Gastrocnemius medialis (tissue), 4 donors: ENCODE results near the gene OR2B2. TPM values are rescaled to one million over a fixed set of nuclear protein-coding genes. Genes with fewer than 3 reads are reported as not detected.

Experiments used
- ATAC-seq, 2 donors: fragments of 150-250 bp; one replicate each; pipeline ENCODE4 v1.9.1; 2016
- DNase-seq, 2 donors: peaks; one replicate each; pipeline ENCODE4 v3.0.0-alpha.2; 2019
- H3K27ac ChIP-seq, 4 donors: fragments of 200-600 bp; sonication (generic); 1 replicate in 1 of 4; 2 replicates in 3 of 4; pipeline ENCODE4 v1.5.1; 2016 to 2018; ENCODE audit warnings: mild to moderate bottlenecking in 2 of 4, moderate library complexity in 1 of 4
- H3K27me3 ChIP-seq, 3 donors: fragments of 200-600 bp; sonication (generic) in 2 of 3; 1 replicate in 1 of 3; 2 replicates in 2 of 3; pipeline versions ENCODE4 v1.5.1 to v1.6.0; 2016 to 2019; ENCODE audit warnings: mild to moderate bottlenecking in 1 of 3, moderate library complexity in 1 of 3
- H3K36me3 ChIP-seq, 2 donors: fragments of 200-600 bp; sonication (generic) in 1 of 2; one replicate each; pipeline ENCODE4 v1.5.1; 2017 to 2018
- H3K4me1 ChIP-seq, 2 donors: fragments of 200-600 bp; sonication (generic) in 1 of 2; one replicate each; pipeline ENCODE4 v1.5.1; 2016 to 2017; ENCODE audit warnings: mild to moderate bottlenecking in 2 of 2
- H3K4me3 ChIP-seq, 4 donors: fragments of 200-600 bp; sonication (generic) in 3 of 4; 1 replicate in 1 of 4; 2 replicates in 3 of 4; pipeline ENCODE4 v1.5.1; 2016 to 2019; ENCODE audit warnings: mild to moderate bottlenecking in 2 of 4
- H3K9me3 ChIP-seq, 3 donors: fragments of 200-600 bp; sonication (generic) in 2 of 3; 1 replicate in 1 of 3; 2 replicates in 2 of 3; pipeline ENCODE4 v1.5.1; 2016 to 2019
- CTCF ChIP-seq, 5 experiments: fragments of 450-650 bp in 3 of 5; fragments of 200-600 bp in 2 of 5; sonication (generic) in 2 of 5; IDR thresholded peaks in 4 of 5; conservative IDR thresholded peaks in 1 of 5; 1 replicate in 4 of 5; 2 replicates in 1 of 5; pipeline ENCODE4 v1.5.1; 2016 to 2019; ENCODE audit warnings: antibody characterized with exemption in 5 of 5, mild to moderate bottlenecking in 3 of 5, moderate library complexity in 3 of 5
- POLR2A ChIP-seq, 2 donors: fragments of 450-650 bp; IDR thresholded peaks; one replicate each; pipeline ENCODE4 v1.6.1; 2017; ENCODE audit warnings: antibody characterized with exemption in 2 of 2, mild to moderate bottlenecking in 2 of 2, moderate library complexity in 2 of 2
- in situ Hi-C, 4 donors: fragments of 200-750 bp; cut with MboI; loops; one replicate each; pipeline versions ENCODE4 v1.15.0 to v1.8.0; 2017; ENCODE audit warnings: low sequenced_read_pairs in 4 of 4
- intact Hi-C: fragments of 100-400 bp; cut with DNase I; formaldehyde crosslinking; loops from one replicate; pipeline ENCODE4 v1.15.1; 2023; ENCODE audit warnings: low total_unique reads
- total RNA-seq, 4 donors: library from RNA; depleted of rRNA; stranded (reverse); fragments of >200 nt; gene quantifications; one replicate each; pipeline versions ENCODE4 v1.1.0 to v1.2.3, GENCODE V29; 2016

OR2B2 gene
- total RNA-seq, 4 donors from 2014 or later = not detected

GRCh38 chr6:27886073-27886472 lies 26.1 kb downstream of the OR2B2 start:
- intact Hi-C loops (no loop called here), in situ Hi-C loops (loop anchor here in 1 of 4 donors (25.0 kb wide), 2 partner anchors 124 to 724 kb away; no protein-coding TSS in a partner anchor)
- DNase-seq (no peak), ATAC-seq (no peak)
- Histone ChIP-seq H3K36me3 (no peaks in the 10 kb centered on the region), H3K4me1 (peaks cover 4 to 9% of the 10 kb centered on the region in 2 donors), H3K27ac (no peak overlapping the region), H3K27me3 (peaks cover 29 to 42% (median 39%) of the 10 kb centered on the region in 3 donors), H3K4me3 (no peak overlapping the region), H3K9me3 (no peaks in the 10 kb centered on the region)
- TF ChIP-seq CTCF (IDR thresholded peaks at IDR 0.05 in 4 of 5, conservative IDR thresholded peaks at IDR 0.05 in 1 of 5) = no peak
- no peak for TF ChIP-seq POLR2A (IDR thresholded peaks at IDR 0.05)

GRCh38 chr6:27883136-27883535 lies 29.1 kb downstream of the OR2B2 start:
- TF ChIP-seq POLR2A (IDR thresholded peaks at IDR 0.05) (no peak), CTCF (IDR thresholded peaks at IDR 0.05 in 4 of 5, conservative IDR thresholded peaks at IDR 0.05 in 1 of 5) (no peak)
- H3K9me3 ChIP-seq = no peaks in the 10 kb centered on the region
- in situ Hi-C loops = loop anchor here in 1 of 4 donors (25.0 kb wide), 2 partner anchors 121 to 721 kb away; no protein-coding TSS in a partner anchor
- ATAC-seq (no peak), DNase-seq (no peak)
- H3K4me3 ChIP-seq = no peak overlapping the region
- H3K4me1 ChIP-seq = no peaks in the 10 kb centered on the region
- intact Hi-C loops = no loop called here
- H3K27me3 ChIP-seq = peaks cover under 1 to 15% (median 12%) of the 10 kb centered on the region in 3 donors
- no peak overlapping the region for H3K27ac ChIP-seq
- H3K36me3 ChIP-seq = no peaks in the 10 kb centered on the region

- Histone ChIP-seq H3K27me3 (peaks cover 0 to 14% (median 7%) of the 10 kb centered on the region in 3 donors), H3K4me1 (no peaks in the 10 kb centered on the region), H3K36me3 (no peaks in the 10 kb centered on the region), H3K9me3 (no peaks in the 10 kb centered on the region), H3K27ac (no peak overlapping the region), H3K4me3 (no peak overlapping the region)
- in situ Hi-C loops = loop anchor here in 1 of 4 donors (25.0 kb wide), 2 partner anchors 120 to 720 kb away; no protein-coding TSS in a partner anchor
- TF ChIP-seq POLR2A (IDR thresholded peaks at IDR 0.05) (no peak), CTCF (IDR thresholded peaks at IDR 0.05 in 4 of 5, conservative IDR thresholded peaks at IDR 0.05 in 1 of 5) (no peak)
- intact Hi-C loops = no loop called here
- DNase-seq (no peak), ATAC-seq (no peak)
Observed at GRCh38 chr6:27882624-27883023, 29.6 kb downstream of the OR2B2 start.

- Histone ChIP-seq H3K4me1 (no peaks in the 10 kb centered on the region), H3K27ac (no peak overlapping the region), H3K4me3 (no peak overlapping the region), H3K36me3 (no peaks in the 10 kb centered on the region), H3K9me3 (no peaks in the 10 kb centered on the region), H3K27me3 (peaks cover 0 to 12% (median 7%) of the 10 kb centered on the region in 3 donors)
- TF ChIP-seq POLR2A (IDR thresholded peaks at IDR 0.05) (no peak), CTCF (IDR thresholded peaks at IDR 0.05 in 4 of 5, conservative IDR thresholded peaks at IDR 0.05 in 1 of 5) (no peak)
- intact Hi-C loops (no loop called here), in situ Hi-C loops (loop anchor here in 1 of 4 donors (25.0 kb wide), 2 partner anchors 118 to 718 kb away; no protein-coding TSS in a partner anchor)
- DNase-seq (no peak), ATAC-seq (no peak)
Observed at GRCh38 chr6:27879837-27880236, 32.4 kb downstream of the OR2B2 start.

- DNase-seq = no peak
- Histone ChIP-seq H3K9me3 (no peaks in the 10 kb centered on the region), H3K27ac (no peak overlapping the region), H3K4me3 (peak overlapping the region in 1 of 4 donors; percentile 52), H3K27me3 (peaks cover 54 to 65% (median 57%) of the 10 kb centered on the region in 3 donors), H3K36me3 (no peaks in the 10 kb centered on the region), H3K4me1 (peaks cover 11 to 20% of the 10 kb centered on the region in 2 donors)
- intact Hi-C loops (no loop called here), in situ Hi-C loops (no loop called here)
- TF ChIP-seq CTCF (IDR thresholded peaks at IDR 0.05 in 4 of 5, conservative IDR thresholded peaks at IDR 0.05 in 1 of 5) = no peak
- TF ChIP-seq POLR2A (IDR thresholded peaks at IDR 0.05) = no peak
- ATAC-seq = no peak
Observed at GRCh38 chr6:27874016-27874415, 38.2 kb downstream of the OR2B2 start.
